GM12874 (cell line): ENCODE results near the gene GNAO1.
A peak's percentile ranks its signal among the peaks of the same experiment; 100 is the strongest.

Source experiments
- TF ChIP-seq, protein P1 (sequence below): IDR thresholded peaks from 2 replicates; pipeline ENCODE4 v1.5.1; 2011; ENCODE audit warnings: low read depth, mild to moderate bottlenecking, control low read depth, low read length, moderate library complexity; ENCODE audit not compliant: insufficient read depth

The GNAO1 gene

DNA sequence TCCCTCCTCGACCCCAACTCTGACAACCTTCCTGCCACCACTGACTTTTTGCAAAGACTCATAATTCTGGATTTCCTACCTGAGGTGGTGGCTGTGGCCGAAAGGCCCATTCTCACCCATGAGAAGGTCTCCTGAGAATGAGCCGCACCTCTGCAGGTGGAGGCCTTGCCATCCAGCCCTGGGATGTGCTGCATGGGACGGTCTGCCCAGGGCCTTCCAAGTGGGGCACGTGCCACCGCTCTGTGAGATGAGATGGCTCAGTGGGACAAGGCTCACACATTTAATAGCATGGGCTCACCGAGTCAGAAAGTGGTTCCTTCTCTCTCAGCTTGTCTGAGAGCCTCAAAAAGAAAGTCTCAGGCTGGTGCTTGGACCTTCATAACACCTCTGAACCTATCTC lies 121.3 kb downstream of the GNAO1 start:
- TF ChIP-seq, protein P1, sequence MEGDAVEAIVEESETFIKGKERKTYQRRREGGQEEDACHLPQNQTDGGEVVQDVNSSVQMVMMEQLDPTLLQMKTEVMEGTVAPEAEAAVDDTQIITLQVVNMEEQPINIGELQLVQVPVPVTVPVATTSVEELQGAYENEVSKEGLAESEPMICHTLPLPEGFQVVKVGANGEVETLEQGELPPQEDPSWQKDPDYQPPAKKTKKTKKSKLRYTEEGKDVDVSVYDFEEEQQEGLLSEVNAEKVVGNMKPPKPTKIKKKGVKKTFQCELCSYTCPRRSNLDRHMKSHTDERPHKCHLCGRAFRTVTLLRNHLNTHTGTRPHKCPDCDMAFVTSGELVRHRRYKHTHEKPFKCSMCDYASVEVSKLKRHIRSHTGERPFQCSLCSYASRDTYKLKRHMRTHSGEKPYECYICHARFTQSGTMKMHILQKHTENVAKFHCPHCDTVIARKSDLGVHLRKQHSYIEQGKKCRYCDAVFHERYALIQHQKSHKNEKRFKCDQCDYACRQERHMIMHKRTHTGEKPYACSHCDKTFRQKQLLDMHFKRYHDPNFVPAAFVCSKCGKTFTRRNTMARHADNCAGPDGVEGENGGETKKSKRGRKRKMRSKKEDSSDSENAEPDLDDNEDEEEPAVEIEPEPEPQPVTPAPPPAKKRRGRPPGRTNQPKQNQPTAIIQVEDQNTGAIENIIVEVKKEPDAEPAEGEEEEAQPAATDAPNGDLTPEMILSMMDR, result no peak

DNA sequence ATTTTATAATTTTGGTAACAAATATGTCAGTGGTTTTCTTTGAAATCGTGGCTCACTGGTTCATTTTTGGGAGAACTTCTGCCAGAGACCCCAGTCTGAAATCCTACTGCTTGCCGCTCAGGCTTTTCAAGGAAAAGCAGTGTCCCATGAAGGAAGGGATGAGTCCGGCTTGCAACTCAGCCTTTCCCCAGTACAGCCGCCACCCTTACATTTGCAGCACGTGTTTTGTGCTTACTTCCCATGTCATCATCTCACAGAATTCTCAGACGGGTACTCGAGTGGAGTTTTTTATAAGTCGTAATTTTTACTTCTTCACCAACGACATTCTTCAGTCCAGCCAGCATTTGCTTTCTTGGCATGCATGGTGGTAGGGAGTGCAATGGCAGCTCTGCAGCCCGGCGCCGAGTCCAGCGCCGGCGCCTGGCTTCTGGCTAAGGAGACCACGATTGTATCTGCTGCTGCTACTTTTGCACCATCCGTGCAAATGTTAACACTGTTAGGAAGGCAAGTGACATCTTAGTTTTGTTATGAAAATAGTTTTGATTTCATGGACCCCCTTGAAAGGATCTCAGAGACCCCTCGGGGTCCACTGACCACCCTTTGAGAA lies 123.1 kb downstream of the GNAO1 start:
- TF ChIP-seq, protein P1, result no peak

DNA sequence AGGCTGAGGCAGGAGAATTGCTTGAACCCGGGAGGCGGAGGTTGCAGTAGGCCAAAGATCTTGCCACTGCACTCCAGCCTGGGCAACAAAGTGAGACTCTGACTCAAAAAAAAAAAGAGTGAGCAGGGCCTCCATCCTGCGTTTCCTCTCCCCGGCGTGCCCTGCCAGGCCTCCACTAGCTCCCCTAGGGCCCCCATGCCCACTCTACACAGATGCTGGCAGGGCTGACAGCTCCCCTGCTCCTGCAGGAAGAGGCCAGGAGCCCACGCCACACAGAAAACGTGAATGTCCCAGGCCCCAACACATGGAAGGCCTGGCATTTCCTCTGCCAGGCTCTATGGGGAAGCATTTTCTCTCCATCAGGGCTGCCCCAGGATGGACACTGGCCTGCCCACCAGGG lies 124.7 kb downstream of the GNAO1 start:
- TF ChIP-seq, protein P1, result no peak

DNA sequence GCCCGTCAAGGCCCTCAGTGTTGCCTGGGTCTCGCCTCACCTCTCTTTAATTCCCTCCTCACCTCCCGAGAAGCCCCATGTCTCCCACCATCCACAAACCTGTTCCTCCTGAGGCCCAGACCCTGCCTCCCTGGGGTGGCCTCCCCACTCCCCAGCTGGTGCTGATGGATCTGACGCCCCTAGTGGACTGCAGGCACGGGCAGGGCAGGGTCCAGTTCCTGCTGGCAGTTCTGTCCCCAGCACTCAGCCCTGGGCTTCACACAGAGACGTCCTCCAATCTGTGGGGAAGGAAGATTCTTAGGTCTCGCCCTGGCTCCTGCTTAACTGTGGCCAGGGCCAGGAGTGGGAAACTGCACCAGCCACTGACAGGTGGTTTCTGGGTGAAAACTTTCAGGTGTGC lies 125.3 kb downstream of the GNAO1 start:
- TF ChIP-seq, protein P1, result 0 out of 2 replicates have a peak, but pooled peaks have one; percentile 3

DNA sequence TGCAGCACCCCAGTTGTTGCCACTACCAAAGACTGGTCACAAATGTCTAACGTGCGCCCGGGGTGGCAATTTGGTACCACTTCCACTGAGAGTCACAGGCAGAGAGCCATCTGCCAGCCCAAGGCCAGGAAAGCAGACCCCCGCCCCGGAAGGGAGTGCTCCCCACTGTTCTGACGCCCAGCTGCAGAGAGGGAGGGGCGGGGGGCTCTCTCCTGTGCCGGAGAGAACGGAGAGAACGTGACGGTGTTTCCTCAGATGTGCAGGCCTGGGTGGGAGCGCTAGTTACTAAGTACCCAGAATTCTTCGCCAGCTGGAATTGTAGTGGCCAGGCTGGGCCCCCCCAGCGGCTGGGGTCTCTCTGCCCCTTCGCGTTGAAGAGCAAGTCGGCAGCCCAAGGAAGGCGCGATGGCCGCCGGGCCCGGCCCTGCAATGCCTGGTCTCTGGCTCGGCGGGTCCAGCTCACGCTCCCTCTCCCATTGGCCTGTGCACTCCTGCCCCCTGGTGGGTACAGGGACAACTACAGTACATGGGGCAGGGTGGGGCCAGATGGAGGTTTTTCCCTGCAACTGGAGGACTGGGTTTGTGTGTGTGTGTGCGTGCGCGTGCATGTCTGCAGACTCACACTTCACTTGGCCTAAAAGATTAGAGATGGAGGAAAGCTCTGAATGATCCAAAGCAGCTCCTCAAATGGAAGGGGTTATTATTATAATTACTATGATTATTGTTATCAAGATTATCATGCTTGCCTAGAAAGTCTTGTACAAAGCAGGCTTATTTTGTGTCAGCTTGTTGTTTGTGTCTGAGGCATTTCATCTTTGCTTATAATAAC lies 126.9 kb downstream of the GNAO1 start:
- TF ChIP-seq, protein P1, result peak; percentile 92

DNA sequence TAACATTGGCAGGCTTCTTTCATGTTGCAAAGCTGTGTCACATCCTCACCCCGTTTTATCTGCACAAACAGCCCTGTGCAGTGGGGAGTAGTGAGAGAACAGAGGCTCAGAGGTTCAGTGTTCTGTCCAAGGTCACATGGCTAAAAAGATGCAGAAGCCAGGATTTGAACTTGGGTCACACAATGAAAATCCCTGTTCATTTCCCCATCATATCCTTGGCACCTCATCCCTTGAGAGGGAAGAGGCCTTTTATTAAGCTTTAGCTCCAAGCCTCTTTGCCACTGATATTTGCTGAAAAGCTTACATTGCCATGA lies 127.5 kb downstream of the GNAO1 start:
- TF ChIP-seq, protein P1, result no peak

DNA sequence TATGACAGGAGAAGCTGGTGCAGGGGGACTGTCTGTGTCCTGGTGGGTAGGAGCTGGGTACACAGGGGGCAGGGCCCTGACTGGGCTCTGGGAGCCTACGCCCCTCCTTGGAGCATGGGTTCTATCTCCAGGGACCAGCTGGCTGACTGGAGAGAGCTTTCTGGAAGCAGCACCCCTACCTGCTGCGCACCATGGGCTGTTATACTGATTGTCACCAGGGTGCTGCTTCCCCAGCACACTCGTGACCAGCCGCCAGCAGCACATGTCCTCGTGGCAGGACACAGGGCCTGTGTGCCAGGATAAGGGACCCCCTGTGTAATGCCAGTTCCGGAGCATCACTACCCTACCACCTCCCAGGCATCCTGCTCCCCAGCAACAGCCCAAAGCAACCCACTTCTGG lies 128.1 kb downstream of the GNAO1 start:
- TF ChIP-seq, protein P1, result no peak
